ENCODE measurements around the gene KIF5C. TPM values are rescaled to one million over a fixed set of nuclear protein-coding genes. Genes with fewer than 3 reads are reported as not detected.

KIF5C gene
- total RNA-seq, 1 donor from 2014 or later, result 13.3 TPM

GRCh38 chr2:149061133-149061745 is 186.2 kb downstream of the KIF5C start:
- no peaks in the 10 kb centered on the region for H3K9me3 ChIP-seq
- TF ChIP-seq POLR2AphosphoS5 (IDR thresholded peaks at IDR 0.05; ENCODE audit: insufficient read depth in 1 of 2, low read depth in 1 of 2) (no peak), POLR2A (IDR thresholded peaks at IDR 0.05) (no peak), CTCF (IDR thresholded peaks at IDR 0.05) (no peak)
- peaks cover 11% of the 10 kb centered on the region for H3K4me1 ChIP-seq
- DNase-seq (ENCODE audit: extremely low spot score in 2 of 2), result no peak
- H3K27me3 ChIP-seq, result no peaks in the 10 kb centered on the region
- intact Hi-C loops (cut with DNase I), result no loop called here
- H3K36me3 ChIP-seq, result no peaks in the 10 kb centered on the region
- no peak overlapping the region for H3K4me3 ChIP-seq
- H3K27ac ChIP-seq, result no peak overlapping the region

GRCh38 chr2:149062531-149062930 is 187.5 kb downstream of the KIF5C start:
- DNase-seq (ENCODE audit: extremely low spot score in 2 of 2), result no peak
- Histone ChIP-seq H3K9me3 (no peaks in the 10 kb centered on the region), H3K27ac (no peak overlapping the region), H3K36me3 (no peaks in the 10 kb centered on the region), H3K4me3 (no peak overlapping the region), H3K4me1 (peaks cover 11% of the 10 kb centered on the region), H3K27me3 (no peaks in the 10 kb centered on the region)
- intact Hi-C loops (cut with DNase I), result no loop called here
- no peak for TF ChIP-seq POLR2A (IDR thresholded peaks at IDR 0.05)
- no peak for TF ChIP-seq CTCF (IDR thresholded peaks at IDR 0.05)
- no peak for TF ChIP-seq POLR2AphosphoS5 (IDR thresholded peaks at IDR 0.05; ENCODE audit: insufficient read depth in 1 of 2, low read depth in 1 of 2)

GRCh38 chr2:149063177-149063576 is 188.2 kb downstream of the KIF5C start:
- Histone ChIP-seq H3K36me3 (no peaks in the 10 kb centered on the region), H3K9me3 (no peaks in the 10 kb centered on the region), H3K27ac (no peak overlapping the region), H3K4me3 (no peak overlapping the region), H3K27me3 (no peaks in the 10 kb centered on the region), H3K4me1 (peaks cover 11% of the 10 kb centered on the region)
- DNase-seq (ENCODE audit: extremely low spot score in 2 of 2), result no peak
- no peak for TF ChIP-seq POLR2A (IDR thresholded peaks at IDR 0.05)
- TF ChIP-seq CTCF (IDR thresholded peaks at IDR 0.05), result no peak
- no peak for TF ChIP-seq POLR2AphosphoS5 (IDR thresholded peaks at IDR 0.05; ENCODE audit: insufficient read depth in 1 of 2, low read depth in 1 of 2)
- intact Hi-C loops (cut with DNase I), result no loop called here

GRCh38 chr2:149064365-149064841 is 189.4 kb downstream of the KIF5C start:
- Histone ChIP-seq H3K27me3 (no peaks in the 10 kb centered on the region), H3K27ac (no peak overlapping the region), H3K9me3 (no peaks in the 10 kb centered on the region), H3K4me1 (peaks cover 11% of the 10 kb centered on the region), H3K4me3 (no peak overlapping the region), H3K36me3 (no peaks in the 10 kb centered on the region)
- intact Hi-C loops (cut with DNase I), result no loop called here
- DNase-seq (ENCODE audit: extremely low spot score in 2 of 2), result no peak
- TF ChIP-seq CTCF (IDR thresholded peaks at IDR 0.05) (no peak), POLR2A (IDR thresholded peaks at IDR 0.05) (no peak), POLR2AphosphoS5 (IDR thresholded peaks at IDR 0.05; ENCODE audit: insufficient read depth in 1 of 2, low read depth in 1 of 2) (no peak)

- H3K27me3 ChIP-seq, result no peaks in the 10 kb centered on the region
- intact Hi-C loops (cut with DNase I), result no loop called here
- H3K27ac ChIP-seq, result no peak overlapping the region
- no peaks in the 10 kb centered on the region for H3K9me3 ChIP-seq
- no peak for DNase-seq (ENCODE audit: extremely low spot score in 2 of 2)
- H3K4me1 ChIP-seq, result peaks cover 11% of the 10 kb centered on the region
- TF ChIP-seq POLR2AphosphoS5 (IDR thresholded peaks at IDR 0.05; ENCODE audit: insufficient read depth in 1 of 2, low read depth in 1 of 2), result no peak
- TF ChIP-seq POLR2A (IDR thresholded peaks at IDR 0.05), result no peak
- no peak for TF ChIP-seq CTCF (IDR thresholded peaks at IDR 0.05)
- H3K4me3 ChIP-seq, result no peak overlapping the region
- no peaks in the 10 kb centered on the region for H3K36me3 ChIP-seq
Observed at GRCh38 chr2:149064856-149065630, 190.0 kb downstream of the KIF5C start.
